HG02623 (cell line): ENCODE measurements around the gene TNFRSF1B.

Experiments used
- ATAC-seq: cut with Tn5 transposase; IDR thresholded peaks from one replicate; pipeline ENCODE4 v1.9.1; 2021; ENCODE audit warnings: moderate library complexity; ENCODE audit not compliant: unreplicated experiment

Gene TNFRSF1B

GRCh38 chr1:12166834-12167492, at the start of gene TNFRSF1B:
TSS of gene TNFRSF1B (plus strand) at chr1:12166991. CDS start at chr1:12167092, 101 bp downstream.
- ATAC-seq = peak; percentile 32

- ATAC-seq = no peak
Measured at GRCh38 chr1:12121212-12122003, 45.4 kb upstream of the TNFRSF1B start.

- no peak for ATAC-seq
Measured at GRCh38 chr1:12123172-12123571, 43.6 kb upstream of the TNFRSF1B start.

- no peak for ATAC-seq
Measured at GRCh38 chr1:12124693-12125421, 41.9 kb upstream of the TNFRSF1B start.

- no peak for ATAC-seq
Measured at GRCh38 chr1:12125422-12126355, 41.1 kb upstream of the TNFRSF1B start.

- ATAC-seq = no peak
Measured at GRCh38 chr1:12126781-12127180, 40.0 kb upstream of the TNFRSF1B start.

GRCh38 chr1:12127206-12127810, 39.5 kb upstream of the TNFRSF1B start:
- no peak for ATAC-seq

GRCh38 chr1:12128120-12128519, 38.7 kb upstream of the TNFRSF1B start:
- ATAC-seq = no peak

- ATAC-seq = no peak
Measured at GRCh38 chr1:12129624-12130023, 37.2 kb upstream of the TNFRSF1B start.

GRCh38 chr1:12130466-12131130, 36.2 kb upstream of the TNFRSF1B start:
- no peak for ATAC-seq

- no peak for ATAC-seq
Measured at GRCh38 chr1:12132078-12132477, 34.7 kb upstream of the TNFRSF1B start.

- ATAC-seq = no peak
Measured at GRCh38 chr1:12134716-12135115, 32.1 kb upstream of the TNFRSF1B start.

GRCh38 chr1:12135612-12136011, 31.2 kb upstream of the TNFRSF1B start:
- no peak for ATAC-seq

GRCh38 chr1:12136916-12137610, 29.7 kb upstream of the TNFRSF1B start:
- no peak for ATAC-seq

- no peak for ATAC-seq
Measured at GRCh38 chr1:12138196-12139168, 28.3 kb upstream of the TNFRSF1B start.

GRCh38 chr1:12140016-12140415, 26.8 kb upstream of the TNFRSF1B start:
- ATAC-seq = no peak

GRCh38 chr1:12140515-12141162, 26.2 kb upstream of the TNFRSF1B start:
- no peak for ATAC-seq
